Astrocyte of the spinal cord (primary cell): ENCODE data around the gene SPIN2B.
"Not testable (repeated sequence)": the region's sequence is repeated elsewhere in the genome, so short reads cannot be mapped to it uniquely, and the experiment has no call there.

ENCODE experiments used
- DNase-seq: peaks from one replicate; pipeline ENCODE4 v3.0.0; 2011; ENCODE audit warnings: low read depth, low spot score
- H3K4me3 ChIP-seq: 2 replicates; pipeline ENCODE4 v1.5.1; 2011; ENCODE audit warnings: low read depth, mild to moderate bottlenecking, low read length, moderate library complexity
- CTCF ChIP-seq: IDR thresholded peaks from 2 replicates; pipeline ENCODE4 v1.5.1; 2012; ENCODE audit warnings: low read depth, mild to moderate bottlenecking, low read length, inconsistent platforms
- in situ Hi-C: cut with HindIII; loops from 2 replicates; pipeline ENCODE4 v1.10.0; 2017; ENCODE audit warnings: low sequenced_read_pairs

The SPIN2B gene

DNA sequence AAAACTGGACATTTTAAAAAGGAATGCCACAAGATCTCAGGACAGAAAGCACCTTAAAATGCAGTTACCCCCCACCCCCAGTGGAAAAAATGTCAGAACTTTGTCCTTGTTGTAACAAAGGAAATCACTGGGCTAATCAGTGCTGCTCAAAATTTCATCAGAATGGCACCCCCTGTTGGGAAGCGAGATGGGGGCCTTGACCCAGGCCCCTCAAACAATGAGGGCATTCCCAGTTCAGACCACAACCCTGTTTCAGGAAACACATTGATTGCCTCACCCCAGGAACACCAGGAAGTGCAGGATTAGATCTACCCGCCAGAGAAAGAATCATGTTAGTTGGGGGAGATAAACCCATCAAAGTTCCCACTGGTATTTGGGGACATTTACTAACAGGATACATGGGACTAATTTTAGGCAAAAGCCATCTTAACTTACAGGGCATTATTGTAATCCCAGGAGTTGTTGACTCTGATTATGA is 16.4 kb downstream of the SPIN2B start:
- in situ Hi-C loops: no loop called here

DNA sequence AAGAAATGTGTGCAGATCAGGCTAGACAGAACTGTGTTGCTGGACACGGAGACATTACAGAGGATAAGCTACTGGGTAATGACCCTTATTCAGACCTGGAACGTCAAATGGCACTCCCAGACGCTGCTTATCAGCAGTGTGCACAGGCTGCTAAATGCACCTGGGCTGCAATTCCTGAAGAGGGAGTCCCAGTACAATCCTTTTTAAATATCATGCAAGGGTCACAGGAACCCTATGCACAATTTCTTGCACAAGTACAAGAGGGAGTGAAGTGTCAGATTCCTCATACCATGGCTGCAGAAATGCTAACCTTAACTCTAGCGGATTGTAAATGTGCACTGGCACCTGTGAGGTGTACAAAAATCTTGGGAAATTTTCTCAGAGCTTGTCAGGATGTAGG is 16.9 kb downstream of the SPIN2B start:
- no peak overlapping the region for H3K4me3 ChIP-seq
- DNase-seq: no peak
- TF ChIP-seq CTCF: no peak
- in situ Hi-C loops: no loop called here

More for the DNA sequence above, 16.4 kb downstream of the SPIN2B start:
- TF ChIP-seq CTCF: no peak
- no peak for DNase-seq
- no peak overlapping the region for H3K4me3 ChIP-seq

DNA sequence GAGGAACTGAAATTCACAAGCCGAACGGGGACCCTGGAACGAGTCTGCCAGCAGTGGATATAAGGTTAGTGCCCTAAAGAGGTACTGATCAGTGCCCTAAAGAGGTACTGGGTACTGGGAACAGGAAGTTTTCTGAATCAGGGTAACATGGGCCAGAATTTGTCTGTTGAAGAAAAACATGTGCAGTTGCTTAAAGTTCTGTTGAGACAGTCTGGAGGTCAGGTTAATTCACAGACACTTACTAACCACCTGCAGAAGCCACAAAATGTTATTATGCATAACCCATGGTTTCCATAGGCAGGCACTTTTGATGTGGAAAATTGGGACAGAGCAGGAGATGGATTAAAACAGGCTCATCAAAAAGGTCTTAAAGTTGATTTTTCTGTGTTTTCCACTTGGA is 17.9 kb downstream of the SPIN2B start:
- no peak for TF ChIP-seq CTCF
- H3K4me3 ChIP-seq: no peak overlapping the region
- DNase-seq: no peak
- in situ Hi-C loops: no loop called here

- in situ Hi-C loops, DNase-seq, H3K4me3 ChIP-seq: not testable (repeated sequence)
Measured at GRCh38 chrX:57102918-57103317, 18.4 kb downstream of the SPIN2B start.

DNA sequence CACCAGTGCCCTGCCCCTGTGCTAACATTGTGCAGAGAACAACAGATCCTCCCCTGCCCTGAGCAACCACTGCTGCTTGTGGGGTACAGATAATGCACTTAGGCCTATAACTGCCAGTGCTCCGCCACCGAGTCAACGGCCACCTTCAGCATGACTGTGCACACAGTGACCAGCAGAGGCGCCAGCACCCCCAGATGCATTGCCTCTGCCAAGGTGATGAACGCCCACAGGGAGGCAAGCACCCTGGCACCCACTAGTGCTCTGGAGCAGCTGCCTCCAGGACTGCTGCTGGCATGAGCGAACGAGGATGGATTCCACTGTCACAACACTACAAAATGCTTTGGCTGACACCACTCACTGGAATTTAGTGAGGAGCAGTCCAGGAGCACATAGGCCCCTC is 38.2 kb downstream of the SPIN2B start:
- in situ Hi-C loops: no loop called here
- H3K4me3 ChIP-seq: no peak overlapping the region
- no peak for DNase-seq
- no peak for TF ChIP-seq CTCF

DNA sequence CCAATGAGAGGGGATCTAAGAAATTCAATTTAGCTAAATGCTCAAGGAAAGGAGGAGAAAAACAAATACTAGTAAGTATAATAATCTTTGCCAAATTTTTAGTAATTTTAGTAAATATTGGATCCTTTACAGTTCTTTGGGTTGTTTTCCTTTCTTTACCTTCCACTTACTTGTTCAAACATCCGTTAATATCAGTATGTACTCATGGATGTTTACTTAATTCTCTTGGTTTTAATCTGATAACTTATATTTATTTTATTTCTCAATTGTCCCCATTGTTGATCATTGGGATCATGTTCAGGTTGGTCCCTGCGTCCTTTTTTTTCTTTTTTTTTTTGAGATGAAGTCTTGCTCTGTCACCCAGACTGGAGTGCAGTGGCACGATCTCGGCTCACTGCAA is 46.9 kb downstream of the SPIN2B start:
- in situ Hi-C loops: no loop called here
- no peak for DNase-seq
- no peak overlapping the region for H3K4me3 ChIP-seq
- no peak for TF ChIP-seq CTCF

DNA sequence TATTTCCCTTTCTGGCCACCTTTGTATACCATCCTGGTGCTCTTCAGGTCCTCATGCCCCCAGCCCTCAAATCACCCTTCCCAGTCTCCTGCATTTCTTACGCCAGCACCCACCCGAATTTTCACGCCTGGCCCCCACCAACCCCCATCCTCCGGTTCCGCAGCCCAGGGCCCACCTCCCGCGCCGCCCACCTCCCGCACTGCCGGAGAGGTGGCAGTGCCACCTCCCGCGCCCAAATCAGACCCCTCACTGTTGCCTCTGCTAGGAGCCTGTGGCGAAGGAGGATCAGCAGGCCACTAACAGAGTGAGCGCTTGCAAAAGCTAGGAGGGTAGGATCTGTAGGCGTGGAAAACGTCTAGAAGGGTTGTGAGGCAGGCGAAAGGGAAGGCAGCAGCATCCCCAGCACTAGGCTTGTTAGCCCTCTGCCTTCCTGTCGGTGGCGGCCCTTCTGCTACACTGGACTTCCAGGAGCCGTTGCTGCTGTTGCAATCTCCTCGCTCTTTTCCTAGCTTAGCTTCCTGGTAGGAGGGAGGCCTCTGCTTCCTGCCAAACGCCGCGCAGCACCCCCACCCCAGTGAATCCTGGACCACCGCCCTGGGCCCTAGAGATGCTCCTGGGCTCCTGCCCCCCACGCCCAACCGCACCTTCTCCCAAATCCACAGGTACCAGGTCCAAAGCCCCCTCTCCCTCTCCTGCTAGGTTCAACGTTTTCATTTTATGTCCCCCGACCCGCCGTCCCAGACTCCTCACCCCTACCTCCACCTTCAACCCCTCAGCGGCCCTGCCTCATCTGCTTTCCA is 51.0 kb downstream of the SPIN2B start:
- no peak overlapping the region for H3K4me3 ChIP-seq
- no peak for TF ChIP-seq CTCF
- in situ Hi-C loops: no loop called here
- DNase-seq: no peak
